Stimulated activated CD4-positive, alpha-beta T cell treated with anti-CD3 and anti-CD28 coated beads, TNF-alpha, amount 100 ng/mL, for 48 hours (primary cell): ENCODE data around the gene MIA2.
"Not testable (repeated sequence)": the region's sequence is repeated elsewhere in the genome, so short reads cannot be mapped to it uniquely, and the experiment has no call there.

Experiments
- DNase-seq, 3 donors: peaks; one replicate each; pipeline ENCODE4 v3.0.0-alpha.2; 2020; ENCODE audit warnings: low read depth in 3 of 3

The MIA2 gene

GRCh38 chr14:39267608-39268005, 33.9 kb downstream of the MIA2 start:
- DNase-seq, result no peak

GRCh38 chr14:39268393-39268792, 34.7 kb downstream of the MIA2 start:
- DNase-seq, result no peak

GRCh38 chr14:39272918-39273317, 39.2 kb downstream of the MIA2 start:
- no peak for DNase-seq

- no peak for DNase-seq
Observed at GRCh38 chr14:39275395-39275794, 41.7 kb downstream of the MIA2 start.

DNA sequence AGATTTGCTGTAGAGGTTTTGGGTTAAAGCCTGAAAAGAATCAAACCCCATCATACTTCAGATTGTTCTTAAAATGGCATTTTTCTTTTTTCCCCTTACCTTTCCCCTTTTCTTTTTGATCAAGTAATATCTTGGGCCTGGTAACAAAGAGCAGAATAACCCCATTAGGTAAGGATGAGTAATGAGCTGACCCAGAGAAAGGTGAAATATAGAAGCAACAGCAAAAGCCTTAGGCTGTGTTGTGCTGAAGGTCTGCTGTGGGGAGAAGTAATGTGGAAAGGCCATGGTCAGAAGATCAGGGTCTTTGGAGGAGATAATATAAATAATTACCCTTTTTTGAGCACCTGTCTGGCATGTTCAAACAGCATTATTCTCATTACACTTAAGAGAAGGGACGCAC, 42.3 kb downstream of the MIA2 start:
- DNase-seq, result no peak

DNA sequence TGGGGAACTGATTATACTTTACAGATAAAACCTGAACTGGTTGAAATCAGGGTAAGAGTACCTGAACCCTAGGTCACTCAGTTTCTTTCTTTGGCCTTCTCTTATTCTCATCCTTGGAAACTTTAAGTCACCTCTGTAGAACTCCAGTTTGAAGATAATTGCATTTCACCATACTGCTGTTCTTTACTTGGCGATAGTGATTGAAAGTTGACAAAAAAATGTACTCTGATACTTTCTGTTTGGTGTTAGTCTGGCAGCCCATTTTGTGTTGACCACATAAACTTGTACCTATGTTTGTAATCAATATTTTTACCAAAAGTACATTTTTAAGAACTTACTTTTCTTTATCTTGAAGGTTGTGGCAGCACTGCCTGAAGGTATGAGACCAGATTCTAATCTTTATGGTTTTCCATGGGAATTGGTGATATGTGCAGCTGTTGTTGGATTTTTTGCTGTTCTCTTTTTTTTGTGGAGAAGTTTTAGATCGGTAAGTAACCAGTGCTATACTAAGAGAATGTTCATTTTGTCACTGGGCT, 42.9 kb downstream of the MIA2 start:
- DNase-seq, result no peak

GRCh38 chr14:39279515-39279914, 45.8 kb downstream of the MIA2 start:
- no peak for DNase-seq

DNA sequence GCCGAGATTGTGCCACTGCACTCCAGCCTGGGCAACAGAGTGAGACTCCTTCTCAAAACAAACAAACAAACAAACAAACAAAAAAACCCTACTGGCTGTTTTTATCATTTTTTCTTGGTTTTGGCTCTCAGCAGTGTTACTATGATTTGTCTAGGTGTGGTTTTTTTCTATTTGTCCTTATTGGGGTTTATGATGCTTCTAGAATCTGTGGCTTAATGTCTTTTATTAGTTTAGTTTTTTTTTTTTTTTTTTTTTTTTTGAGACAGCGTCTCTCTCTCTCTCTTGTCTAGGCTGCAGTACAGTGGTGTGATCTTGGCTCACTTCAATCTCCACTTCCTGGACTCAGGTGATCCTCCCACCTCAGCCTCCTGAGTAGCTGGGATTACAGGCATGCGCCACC, 47.0 kb downstream of the MIA2 start:
- DNase-seq, result not testable (repeated sequence)

GRCh38 chr14:39289523-39289922, 55.8 kb downstream of the MIA2 start:
- DNase-seq, result no peak

DNA sequence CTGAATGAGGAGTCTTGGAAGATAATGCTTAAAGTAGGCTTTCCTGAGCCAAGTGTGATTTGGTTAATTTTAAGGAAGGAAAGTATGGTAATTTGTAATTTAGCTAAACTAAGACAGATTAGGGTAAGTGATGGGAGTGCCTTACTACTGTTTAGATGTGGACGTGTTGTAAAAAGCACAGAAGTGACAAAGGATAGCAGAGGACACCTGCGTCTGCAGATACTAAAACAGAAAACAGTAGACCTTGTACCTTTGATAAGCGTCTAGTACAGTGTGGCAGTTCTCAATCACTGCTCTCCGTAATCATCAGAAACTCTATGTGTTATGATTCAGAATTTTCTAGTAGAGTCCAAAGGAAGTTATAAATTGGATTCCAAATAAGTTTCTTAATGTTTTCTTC, 58.0 kb downstream of the MIA2 start:
- no peak for DNase-seq

GRCh38 chr14:39293629-39294028, 59.9 kb downstream of the MIA2 start:
- DNase-seq, result no peak

GRCh38 chr14:39300389-39300788, 66.7 kb downstream of the MIA2 start:
- not testable (repeated sequence) for DNase-seq

GRCh38 chr14:39302124-39302810, 68.6 kb downstream of the MIA2 start:
- DNase-seq, result no peak

GRCh38 chr14:39303115-39303514, 69.4 kb downstream of the MIA2 start:
- DNase-seq, result no peak

GRCh38 chr14:39307815-39308214, 74.1 kb downstream of the MIA2 start:
- DNase-seq, result no peak

DNA sequence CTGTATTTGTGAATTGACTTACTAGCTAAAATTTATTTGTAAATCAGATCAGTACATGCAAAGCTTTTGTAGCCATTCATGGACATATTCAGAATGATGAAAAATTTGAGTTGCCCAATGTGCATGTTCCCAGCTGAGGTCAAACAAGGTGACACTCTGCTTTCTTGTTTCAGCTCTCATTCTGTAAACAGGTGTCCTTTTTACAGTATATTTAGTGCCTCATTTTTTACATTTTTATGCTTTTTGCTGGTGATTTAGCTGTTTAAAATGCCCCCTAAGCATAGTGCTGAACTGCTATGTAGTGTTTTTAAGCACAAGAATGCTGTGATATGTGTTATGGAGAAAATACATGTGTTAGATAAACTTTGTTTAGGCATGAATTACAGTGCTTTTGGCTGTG, 76.3 kb downstream of the MIA2 start:
- DNase-seq, result no peak

DNA sequence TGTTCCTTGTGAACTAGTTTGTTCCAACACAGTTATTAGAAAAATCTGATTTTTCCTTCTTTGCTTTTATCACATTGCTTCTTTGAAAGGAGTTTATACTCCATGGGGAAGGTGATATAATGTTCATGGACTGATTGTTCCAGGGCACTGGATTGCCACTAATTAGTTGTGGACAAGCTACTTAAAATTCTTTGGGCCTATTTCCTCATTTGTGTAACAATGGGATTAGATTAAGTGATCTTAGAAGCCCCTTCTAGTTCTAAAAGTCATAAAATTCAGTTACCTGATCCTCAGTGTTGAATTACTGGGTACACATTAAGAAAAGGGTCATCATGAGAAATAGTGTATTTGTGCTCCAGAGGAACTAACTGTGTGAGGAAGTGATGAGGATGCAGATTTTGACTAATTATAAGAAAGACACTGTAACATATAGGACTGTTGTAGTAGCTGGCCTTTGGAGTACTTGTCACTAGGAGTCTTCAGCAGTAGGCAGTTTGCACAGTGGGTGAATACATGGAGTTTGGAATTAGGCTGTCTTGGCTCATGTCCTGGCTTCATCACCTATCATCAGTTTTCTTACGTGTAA, 82.2 kb downstream of the MIA2 start:
- no peak for DNase-seq

GRCh38 chr14:39316830-39317553, 83.3 kb downstream of the MIA2 start:
- no peak for DNase-seq

DNA sequence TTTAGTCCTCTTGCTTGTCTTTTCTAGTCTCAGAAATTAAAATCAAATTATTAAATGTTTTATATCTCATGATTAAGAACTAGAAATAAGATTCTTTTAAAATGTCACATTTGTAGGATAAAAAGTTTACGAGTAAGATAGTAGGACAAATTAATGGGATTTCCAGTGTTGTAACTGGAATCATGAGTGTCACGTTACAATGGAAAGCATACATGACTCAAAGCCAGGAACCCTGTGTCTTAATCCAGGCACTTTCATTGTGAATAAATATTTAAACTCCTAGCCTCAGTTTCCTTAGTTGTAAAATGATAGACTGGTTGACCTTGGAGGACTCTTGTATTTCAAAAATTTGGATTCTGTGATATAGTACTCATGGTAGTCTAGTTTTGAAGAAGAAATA, 84.9 kb downstream of the MIA2 start:
- no peak for DNase-seq

DNA sequence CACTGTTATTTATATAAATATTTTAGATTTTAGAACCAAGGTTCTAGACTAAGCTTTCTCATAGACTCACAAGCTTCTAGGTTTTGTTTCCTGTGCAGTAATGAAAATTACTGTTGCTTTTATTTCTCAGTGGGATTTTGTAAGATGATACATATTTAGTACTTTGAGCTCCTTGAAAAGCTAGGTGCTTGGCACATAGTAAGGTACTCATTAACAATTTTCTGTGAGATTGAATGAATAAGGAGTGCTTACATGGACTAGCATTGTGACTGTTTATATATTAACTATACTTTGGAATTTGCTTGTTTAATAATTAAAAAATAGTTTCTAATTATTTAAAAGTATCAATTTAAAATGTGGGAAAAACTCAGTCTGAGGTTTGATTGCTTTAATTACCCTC, 85.7 kb downstream of the MIA2 start:
- DNase-seq, result no peak

DNA sequence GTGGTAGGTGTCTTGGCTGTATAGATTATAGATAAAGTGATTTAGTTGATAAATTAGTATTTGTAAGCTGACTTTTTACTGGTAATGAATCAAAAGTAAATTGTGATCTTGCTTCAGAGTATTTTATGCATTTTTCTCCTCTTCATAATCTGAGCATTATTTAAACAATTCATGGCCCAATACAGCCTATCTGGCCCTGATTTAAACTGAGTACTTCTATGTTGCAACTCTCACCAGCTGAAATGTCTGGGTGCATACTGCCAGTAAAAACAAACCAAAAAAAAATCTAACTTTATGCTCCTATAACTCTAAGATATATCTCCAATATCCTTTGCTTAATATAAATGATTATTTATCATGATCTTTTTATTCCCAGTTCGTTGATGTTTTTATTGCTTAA, 86.6 kb downstream of the MIA2 start:
- DNase-seq, result no peak

- no peak for DNase-seq
Observed at GRCh38 chr14:39322807-39323206, 89.1 kb downstream of the MIA2 start.

GRCh38 chr14:39324097-39324496, 90.4 kb downstream of the MIA2 start:
- DNase-seq, result no peak
